ENCODE measurements around the gene MARCHF3.
"Not testable (repeated sequence)": the region's sequence is repeated elsewhere in the genome, so short reads cannot be mapped to it uniquely, and the experiment has no call there.

Gene MARCHF3

DNA sequence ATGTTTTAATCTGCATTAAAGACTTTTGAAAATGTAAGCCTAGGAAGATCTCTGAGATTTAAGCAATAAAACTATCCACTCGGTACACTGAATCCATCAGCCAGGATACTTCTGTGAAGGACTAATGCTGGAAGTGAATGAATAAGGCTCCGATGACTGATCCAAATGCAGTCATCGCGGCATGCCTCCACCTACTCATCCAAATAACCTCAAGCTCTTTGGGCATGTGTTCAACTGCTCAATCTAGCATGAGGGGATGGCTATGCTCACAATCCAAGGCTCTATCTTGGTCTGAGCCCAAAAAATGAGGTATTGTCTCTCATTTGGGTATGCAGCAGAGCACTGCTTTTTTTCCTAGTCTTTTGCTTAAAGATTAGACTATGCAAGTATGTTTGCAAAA is 19.2 kb downstream of the MARCHF3 start:
- no peak for DNase-seq

DNA sequence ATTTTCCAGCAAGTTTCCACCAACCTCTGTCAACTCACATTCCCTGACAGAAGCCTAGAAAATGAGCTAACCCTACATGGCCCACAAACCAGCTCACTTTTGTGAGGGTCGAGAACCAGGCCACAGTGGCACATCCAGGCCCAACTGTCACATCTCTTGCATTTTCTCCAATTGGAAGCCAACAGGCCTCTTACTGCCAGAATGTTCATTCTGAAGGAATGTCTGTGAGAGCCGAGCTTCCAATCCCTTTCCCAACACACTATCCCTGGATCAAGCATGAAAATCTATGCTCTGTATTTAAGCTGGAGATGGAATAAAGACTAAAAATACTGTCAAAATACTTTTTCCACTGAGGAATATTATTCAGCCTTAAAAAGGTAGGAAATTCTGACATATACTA is 20.0 kb downstream of the MARCHF3 start:
- no peak for DNase-seq

DNA sequence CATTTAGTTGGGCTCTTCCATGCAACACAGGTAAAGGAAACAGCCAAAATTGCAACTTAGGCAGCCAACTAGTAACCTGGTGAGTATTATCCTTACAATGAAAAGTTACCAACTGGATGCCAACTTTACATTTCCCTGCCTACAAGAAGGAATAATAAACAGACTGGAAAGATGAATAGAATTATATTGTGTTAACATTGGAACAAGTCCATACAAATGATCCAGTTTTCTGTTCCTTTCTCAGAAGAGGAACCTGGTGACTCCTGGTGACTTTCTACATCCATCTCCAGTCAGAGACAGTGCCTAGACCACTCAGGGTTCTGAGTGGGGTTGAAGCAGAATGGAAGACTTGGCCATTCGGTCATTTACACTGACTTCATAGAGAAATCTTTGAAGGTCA is 20.6 kb downstream of the MARCHF3 start:
- no peak for DNase-seq

DNA sequence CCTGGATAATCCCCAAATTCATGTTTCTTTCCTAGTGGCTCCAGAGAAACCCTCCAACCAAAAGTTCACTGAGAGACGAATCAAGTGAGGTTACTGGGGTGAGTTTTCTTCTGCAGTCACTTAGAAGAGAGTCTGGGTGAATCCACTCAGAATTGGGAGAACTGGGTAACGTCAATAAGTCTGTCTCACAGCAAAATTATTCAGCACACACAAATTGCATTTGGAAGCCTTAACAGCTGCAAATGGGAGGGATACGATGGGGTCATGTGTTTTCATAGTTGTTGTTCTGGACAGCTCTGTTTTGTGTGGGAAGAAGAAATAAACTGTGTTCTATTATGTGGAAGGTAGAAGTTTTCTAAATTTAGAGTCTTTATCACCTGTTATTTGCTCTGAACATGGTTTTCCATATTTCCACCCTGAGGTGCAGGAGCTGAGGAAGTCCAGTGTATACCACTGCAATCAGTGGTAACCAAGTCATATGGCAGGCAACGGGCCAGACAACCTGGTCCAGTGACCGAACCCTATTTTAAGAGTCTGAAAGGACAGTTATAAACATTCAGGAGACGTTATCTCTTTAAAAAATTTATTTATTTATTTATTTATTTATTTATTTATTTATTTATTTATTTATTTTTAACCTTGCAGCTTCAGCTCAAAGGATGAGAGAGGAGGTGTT is 21.9 kb downstream of the MARCHF3 start:
- DNase-seq, result no peak

DNA sequence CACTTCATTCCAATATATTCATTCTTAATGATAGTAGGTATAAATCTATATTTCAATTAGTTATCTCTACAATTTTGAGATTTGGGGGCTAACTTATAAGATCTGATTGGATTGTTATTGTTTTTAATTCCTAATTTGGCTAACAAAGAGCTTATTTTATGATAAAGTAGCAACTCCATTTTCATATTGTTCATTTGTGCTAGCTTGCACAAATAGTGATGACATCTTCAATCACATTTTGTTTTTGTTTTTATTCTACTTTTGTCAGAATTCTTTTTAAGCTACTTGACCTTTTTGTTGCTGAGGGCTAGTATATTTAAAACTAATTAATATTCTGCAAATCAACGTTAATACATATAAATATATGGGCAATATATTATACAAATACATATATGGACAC is 22.8 kb downstream of the MARCHF3 start:
- DNase-seq, result no peak

DNA sequence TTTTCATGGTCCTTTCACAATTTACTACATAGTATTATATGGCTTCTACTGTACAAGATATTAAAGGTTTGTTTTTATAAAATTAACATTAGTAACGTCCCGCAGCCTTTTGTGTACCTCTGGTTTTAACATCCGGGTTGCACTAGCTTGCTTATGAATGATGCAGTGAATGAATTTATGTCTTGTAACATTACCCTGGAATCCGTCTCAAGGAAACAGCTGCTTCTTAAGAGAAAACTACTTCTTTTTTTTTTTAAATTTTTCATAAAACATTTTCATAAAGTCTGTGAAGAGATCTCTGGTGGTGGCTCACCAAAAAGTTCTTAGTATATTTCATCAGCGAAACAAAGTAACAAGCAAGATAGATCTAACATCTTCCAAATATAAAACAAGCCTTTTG is 23.6 kb downstream of the MARCHF3 start:
- no peak for DNase-seq

DNA sequence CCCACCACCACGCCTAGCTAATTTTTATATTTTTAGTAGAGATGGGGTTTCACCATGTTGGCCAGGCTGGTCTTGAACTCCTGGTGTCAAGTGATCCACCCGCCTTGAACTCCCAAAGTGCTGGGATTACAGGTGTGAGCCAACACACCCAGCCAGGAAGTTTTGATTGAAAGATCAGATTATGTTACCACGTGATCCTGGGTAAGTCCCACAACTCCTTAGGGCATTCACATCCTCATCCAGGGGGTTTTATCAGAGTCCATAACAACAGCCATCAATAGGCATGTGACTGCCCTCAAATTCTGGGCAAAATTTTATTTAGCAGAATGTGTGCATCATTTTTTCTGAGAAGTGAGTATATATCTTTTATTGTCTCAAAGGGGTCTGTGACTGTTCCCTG is 25.1 kb downstream of the MARCHF3 start:
- DNase-seq, result not testable (repeated sequence)

DNA sequence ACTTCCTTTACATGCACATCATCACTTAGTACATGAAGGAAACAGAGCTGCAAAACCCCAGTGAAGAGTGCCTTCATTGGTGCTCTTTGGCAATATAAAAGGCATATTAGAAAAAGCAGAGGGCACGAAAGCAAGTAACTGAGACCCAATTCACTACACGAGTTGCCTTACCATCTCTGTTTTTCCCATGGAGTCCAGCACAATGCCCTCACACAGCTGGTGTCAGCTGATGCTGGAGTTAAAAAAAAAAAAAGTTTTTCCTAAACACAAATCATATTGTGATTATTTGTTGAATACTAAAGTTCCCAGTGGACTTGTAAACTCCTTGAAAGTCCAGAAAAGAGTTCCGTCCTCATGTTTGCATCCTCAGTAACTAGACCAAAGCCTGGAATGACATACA is 25.6 kb downstream of the MARCHF3 start:
- no peak for DNase-seq

DNA sequence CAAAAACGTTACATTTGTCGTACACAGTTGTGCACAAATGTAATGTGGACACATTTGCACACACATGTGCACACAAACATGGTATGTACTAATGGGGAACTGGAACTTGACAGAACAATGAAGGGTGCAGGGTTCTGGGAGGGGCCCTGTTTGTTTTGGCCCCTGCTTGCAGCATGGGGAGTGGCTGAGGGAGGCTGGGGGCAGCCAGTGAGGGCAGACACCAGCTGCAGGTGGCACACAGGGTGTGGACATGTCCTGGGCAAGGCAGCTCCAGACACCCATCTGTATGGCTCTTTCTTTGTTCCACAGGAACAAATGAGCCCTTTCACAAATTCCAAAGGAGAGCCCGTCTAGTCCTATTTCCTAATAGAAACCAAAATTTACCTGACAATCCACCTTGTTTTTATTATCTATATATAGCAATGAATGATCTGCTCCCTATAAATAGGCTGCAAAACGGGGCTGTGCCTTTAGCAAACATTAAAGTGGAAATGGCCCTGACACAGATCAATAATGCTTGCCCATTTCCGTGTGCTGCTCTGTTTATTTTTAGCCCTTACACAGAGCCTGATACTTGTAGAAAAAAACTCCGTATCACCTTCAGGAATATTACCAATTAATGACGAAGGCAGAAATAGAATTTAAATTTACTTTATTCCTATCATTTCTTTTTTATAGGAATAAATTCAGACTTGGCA is 26.4 kb downstream of the MARCHF3 start:
- no peak for DNase-seq

DNA sequence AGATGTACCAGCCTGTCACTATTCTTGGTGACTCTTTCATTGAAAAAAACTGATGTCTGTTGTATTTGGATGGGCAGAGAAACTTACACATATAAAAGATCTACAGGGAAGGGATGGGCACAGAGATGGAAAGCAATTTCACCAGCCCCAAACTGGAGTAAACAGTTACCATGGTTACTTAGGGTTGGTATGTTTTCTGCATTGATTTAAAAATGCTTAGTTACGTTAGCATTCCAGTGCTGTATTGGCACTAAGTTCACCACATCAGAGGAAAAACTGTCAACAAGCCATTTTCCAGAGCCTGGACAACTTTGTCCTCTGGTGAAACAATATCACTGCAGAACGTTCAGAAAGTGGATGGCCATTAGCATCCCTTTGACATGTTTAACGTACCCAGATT is 28.0 kb downstream of the MARCHF3 start:
- DNase-seq, result no peak

DNA sequence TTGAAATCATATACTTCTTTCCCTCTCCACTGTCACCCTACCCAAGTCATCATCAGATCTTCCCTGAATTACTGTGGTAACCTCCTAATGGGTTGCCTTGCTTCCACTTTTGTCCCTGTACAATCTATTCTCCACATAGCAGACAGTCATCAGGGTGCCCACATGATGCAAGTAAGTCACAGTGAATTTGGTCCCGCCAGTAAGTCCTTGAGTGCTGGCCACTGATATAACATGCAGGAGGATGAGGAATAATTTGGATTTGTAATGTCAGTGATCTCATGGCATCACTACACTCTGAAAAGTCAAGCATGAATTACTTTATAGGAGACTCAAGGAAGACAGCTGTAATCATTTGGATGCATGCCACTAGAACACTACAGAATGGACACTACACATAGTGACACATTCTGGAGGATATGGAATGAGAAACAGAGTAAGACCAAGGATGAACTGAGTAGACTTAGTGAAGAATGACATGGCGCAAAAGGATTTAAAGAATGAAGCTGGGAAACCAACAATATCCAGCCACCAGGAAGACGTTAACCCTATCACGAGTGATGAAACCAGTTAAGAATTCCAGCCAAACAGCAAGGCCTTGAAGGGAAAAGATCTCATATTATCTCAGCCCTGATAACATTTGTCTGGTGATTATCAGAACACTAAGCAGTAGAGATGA is 28.6 kb downstream of the MARCHF3 start:
- DNase-seq, result no peak

DNA sequence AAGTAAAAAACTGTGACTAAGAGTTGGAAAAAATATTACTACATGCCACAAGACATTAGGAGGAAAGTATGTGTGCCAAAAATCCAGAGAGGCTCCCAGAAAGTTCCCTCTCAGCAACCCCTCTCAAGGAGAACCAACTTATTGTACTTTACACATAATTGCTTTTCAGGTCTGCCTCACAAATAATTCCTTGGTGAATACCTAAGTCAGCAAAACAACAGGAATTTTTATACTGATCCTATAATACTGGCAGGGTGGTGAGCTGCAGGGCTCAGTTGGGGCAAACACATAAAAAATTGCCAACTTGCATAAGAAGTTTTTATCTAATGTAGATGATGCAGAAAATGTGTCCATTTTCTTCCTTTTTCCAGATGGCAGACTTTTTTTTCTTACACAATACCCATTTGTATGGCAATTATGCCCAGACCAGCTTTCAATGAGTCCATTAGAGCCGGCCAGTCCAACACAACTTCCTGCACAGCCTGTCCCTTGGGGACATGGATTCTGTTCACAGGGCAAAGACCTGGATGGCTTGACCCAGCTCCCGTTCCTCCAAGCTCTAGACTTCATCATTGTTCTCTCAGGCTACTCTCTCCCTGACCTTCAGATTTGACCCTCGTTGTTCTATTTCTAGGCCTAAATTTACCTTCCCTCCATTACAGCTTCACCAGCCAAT is 31.3 kb downstream of the MARCHF3 start:
- no peak for DNase-seq

DNA sequence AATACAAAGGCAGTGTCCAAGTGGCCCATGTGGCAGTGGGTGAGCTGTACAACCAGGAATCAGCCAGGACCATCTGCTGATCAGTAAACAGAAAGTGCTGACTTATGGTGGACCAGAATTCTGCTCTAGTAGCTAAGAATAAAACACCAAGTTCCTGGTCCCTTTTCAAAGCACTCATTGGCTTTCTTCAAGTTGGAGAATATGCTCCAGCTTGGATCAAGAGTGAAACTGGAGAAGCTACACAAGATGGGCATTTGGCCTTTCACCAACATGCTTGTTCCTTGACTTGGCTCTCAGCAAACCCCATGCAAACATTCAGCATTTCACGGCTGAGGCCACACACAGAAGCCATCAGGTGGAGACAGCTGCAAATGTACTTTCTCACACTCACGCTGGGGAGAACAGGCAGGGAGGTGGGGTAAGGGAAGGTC is 32.1 kb downstream of the MARCHF3 start:
- DNase-seq, result no peak

DNA sequence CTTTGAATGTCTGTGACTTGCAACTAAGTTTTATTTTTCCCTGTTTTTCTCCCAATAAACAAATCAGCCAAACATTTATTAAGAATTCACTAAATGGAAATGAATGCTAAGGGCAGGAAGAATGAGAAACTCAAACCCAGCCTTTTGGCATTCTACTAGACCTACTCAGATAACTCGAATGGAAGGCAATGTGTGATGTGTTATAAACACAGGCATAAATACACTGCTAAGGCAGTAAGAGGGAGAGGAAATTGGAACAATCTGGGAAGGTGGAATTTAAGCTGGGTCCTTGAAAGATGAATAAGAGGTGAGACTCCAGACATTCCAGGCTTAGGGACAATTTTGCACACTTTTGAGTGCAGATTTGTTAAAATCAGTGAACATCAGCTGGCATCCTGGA is 34.7 kb downstream of the MARCHF3 start:
- no peak for DNase-seq

DNA sequence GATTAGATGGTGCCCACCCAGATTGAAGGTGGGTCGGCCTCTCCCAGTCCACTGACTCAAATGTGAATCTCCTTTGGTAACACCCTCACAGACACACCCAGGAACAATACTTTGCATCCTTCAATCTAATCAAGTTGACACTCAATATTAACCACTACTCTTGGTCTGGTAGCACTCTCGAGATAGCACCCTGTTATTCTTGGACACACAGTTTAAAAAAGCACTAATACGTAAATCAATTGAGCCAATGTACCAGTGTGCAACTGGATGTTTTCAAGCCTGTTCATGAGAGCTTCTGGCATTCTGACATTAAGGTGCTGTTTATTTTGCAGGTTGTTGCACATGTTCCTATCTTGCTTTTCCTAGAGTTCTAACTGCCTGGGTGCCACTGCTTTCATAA is 35.3 kb downstream of the MARCHF3 start:
- DNase-seq, result no peak

DNA sequence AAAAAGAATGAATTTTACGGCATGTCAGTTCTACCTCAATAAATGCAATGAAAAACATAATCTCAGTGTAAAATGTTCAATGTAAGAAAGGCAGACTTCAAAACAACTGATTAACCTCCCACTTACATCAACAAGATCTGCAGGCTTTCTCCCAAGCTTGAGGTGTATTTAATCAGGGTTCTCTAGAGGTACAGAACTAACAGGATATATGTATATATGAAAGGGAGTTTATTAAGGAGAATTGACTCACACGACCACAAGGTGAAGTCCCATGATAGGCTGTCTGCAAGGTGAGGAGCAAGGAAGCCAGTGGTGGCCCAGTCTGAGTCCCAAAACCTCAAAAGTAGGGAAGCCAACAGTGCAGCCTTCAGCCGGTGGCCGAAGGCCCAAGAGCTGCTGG is 35.9 kb downstream of the MARCHF3 start:
- no peak for DNase-seq

DNA sequence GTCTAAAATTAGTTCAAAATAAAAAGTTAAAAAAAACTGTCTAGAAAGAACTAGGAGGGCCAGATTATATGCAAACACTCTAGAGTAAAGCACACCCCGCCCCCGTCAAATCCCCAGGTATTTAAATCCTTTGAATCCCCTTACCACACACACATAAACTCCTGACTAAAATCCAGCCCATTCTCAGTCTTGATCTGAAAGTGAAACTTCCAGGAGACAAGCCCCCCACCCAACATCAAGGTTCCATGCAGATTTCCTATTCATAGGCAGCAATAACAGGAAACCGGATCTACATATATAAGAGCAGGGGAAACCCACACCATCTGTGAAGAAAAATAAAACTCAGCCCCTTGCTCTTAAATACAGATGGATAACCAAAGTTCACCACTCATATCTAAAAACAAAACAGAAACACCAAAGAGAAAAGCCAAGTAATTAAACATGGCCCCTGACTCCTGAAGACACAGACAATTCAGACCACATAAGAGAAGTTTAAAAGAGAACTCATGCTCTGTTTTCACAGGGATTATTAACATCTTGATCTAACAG is 42.3 kb downstream of the MARCHF3 start:
- peak; percentile 32 to 41 for DNase-seq

DNA sequence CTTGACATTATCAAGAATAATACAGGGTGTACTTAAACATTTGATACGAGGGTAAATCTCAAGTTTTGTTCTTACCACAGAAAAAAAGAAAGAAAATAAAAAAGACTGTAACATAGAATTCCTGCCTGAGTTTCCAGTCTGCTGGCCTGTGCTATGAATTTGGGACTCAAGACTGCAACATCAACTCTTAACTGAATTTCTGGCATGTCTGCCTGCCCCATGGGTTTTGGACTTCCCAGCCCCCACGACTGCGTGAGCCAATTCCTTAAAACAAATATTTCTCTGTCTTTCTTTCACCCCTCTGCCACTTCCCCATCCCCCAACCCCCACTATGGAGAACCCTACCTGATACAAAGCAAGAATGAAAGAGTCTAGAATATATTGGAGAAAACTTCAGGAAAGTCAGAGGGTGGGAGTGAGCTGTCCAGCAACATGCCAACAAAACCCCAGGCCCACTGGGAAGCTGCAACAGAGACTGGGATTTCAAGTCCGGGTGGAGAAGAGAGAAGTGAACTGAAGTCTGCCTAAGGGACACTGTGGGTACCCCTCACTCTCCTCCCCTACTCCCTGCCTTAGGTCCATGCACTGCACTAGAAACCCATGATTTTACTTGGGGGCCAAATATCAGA is 43.0 kb downstream of the MARCHF3 start:
- no peak for DNase-seq

DNA sequence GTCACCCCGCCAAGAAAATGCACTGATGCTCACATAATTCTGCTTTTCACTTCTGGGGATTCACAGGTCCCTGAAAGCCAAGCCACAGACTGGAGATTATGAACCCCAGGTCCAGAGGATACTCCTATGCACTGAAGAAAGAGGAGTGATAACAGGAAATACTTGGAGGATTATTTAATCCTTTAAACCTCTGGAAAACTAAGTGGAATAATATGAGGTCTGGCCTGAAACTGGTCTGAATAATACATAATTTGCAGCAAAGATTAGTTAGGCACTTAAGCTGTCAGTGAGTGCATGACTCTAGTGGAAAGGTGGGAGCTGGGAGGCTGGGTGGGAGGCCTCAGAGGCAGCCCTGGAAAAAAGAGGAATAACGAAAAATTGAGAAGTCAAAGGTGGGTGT is 45.7 kb downstream of the MARCHF3 start:
- no peak for DNase-seq

DNA sequence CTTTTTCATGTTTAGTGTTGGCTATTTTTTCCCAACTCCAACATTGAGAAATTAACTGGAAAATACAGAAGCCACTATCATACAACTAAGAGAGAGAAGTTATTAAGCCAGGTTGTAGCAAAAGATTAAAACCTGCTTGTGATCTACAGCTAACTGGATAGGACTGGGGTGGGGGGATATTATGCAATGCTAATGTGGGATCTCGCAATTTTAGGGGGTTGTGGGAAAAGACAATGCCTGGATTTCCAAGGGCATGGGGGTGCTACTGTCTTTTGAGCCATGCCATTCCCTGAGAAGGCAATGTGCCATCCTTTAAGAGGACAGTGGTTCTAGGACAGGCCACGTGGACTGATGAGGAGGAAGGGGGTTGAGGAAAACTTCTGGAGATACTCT is 46.5 kb downstream of the MARCHF3 start:
- DNase-seq, result no peak

DNA sequence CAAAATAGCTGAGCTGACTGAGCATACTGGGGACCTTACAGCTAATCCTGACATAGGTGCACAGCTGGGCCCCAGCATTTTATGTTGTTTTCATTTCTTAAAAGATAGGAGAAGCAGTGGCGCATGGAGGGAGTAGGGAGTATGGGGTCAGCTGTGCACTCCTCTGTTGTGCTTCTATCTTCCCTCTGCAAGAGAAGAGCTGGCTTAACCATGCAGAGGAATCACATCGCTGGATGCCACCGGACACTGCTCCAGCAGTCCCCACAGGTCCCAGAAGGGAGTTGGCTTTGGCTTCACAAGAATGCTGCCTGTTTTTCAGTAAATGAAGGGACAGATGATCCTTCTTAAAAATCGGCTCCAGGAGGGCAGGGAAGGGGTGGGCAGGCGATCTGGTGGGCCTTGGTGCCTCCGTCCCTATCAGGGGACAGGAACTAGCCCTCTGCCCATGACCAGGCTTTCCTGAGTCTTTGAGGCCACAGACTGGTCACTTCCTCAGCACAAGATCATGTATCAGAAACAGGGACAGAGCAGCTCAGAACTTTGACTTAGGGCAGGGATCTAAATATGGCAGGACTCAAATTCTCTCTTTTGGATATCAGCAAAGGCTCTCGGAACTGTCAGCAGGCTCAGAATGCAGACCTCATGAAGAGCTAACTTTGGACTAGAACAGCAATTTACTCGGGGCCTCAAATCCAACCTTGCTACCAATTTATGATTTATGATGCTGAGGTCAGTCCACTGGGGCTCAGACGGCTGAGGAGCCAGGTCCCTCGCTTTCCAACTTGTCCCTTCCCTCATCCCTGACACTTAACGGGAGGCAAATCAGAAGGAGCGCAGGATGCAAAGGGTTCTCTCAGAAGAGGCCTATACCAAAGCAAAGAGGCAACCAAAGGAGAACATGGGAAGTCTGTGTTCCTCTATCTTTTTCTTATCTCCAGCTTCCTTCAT is 47.2 kb downstream of the MARCHF3 start:
- no peak for DNase-seq

DNA sequence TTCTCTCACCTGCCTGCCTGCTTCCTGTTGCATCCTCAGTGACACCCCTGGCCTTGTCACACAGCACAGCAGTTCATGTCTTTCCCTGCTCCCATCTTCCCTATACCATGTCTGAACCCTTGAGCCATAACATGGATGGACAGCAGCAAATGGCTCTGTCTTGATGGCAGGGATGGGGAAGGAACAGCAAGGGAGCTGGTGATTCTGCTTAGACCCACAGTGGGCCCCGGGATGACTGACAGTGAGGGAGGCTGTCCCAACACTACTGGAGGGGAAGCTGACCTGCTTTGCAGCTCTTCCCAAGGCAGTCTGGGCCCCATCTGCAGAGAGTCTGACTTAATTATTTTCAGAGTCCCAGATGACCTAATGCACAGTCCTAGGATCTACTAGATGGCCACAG is 48.2 kb downstream of the MARCHF3 start:
- DNase-seq, result no peak

Measured in activated T-cell treated with anti-CD3 and anti-CD28 coated beads, Interleukin-2, amount 50 U/mL, for 48 hours (primary cell).